NB4 (cell line): ENCODE results near the gene PNRC2.

Experiments used
- DNase-seq: peaks from one replicate; pipeline ENCODE4 v3.0.0; 2010; ENCODE audit warnings: low read depth
- H3K4me3 ChIP-seq: one replicate; pipeline ENCODE4 v1.5.1; 2011; ENCODE audit warnings: mild to moderate bottlenecking, low read depth, low read length, moderate library complexity
- CTCF ChIP-seq: IDR thresholded peaks from one replicate; pipeline ENCODE4 v1.5.1; 2012; ENCODE audit warnings: low read depth, low read length
- MAX ChIP-seq: IDR thresholded peaks from 2 replicates; pipeline ENCODE4 v1.6.1; 2011; ENCODE audit warnings: low read depth, low read length
- MYC ChIP-seq: IDR thresholded peaks from 2 replicates; pipeline ENCODE4 v1.6.1; 2011; ENCODE audit warnings: low read depth, low read length
- POLR2A ChIP-seq: IDR thresholded peaks from 2 replicates; pipeline ENCODE4 v1.6.1; 2011; ENCODE audit warnings: mild to moderate bottlenecking; ENCODE audit not compliant: insufficient read length; ENCODE audit errors: extremely low read depth

The PNRC2 gene

GRCh38 chr1:23958810-23959460 lies 693 bp upstream of the PNRC2 start:
- H3K4me3 ChIP-seq = peak overlapping the region; percentile 68
- TF ChIP-seq POLR2A = no peak
- peak; percentile 76 for TF ChIP-seq MAX
- peak; percentile 72 for TF ChIP-seq MYC
- TF ChIP-seq CTCF = peak; percentile 47
- peak; percentile 99 for DNase-seq

- DNase-seq = no peak
- no peak for TF ChIP-seq MAX
- no peak for TF ChIP-seq CTCF
- TF ChIP-seq POLR2A = no peak
- no peak for TF ChIP-seq MYC
- H3K4me3 ChIP-seq = peak overlapping the region; percentile 98
These were observed 828 bp downstream of the PNRC2 start for GRCh38 chr1:23960291-23961020.

GRCh38 chr1:23963617-23964234 lies 4.1 kb downstream of the PNRC2 start:
- DNase-seq = no peak
- H3K4me3 ChIP-seq = no peak overlapping the region
- no peak for TF ChIP-seq MAX
- no peak for TF ChIP-seq CTCF
- TF ChIP-seq MYC = no peak
- no peak for TF ChIP-seq POLR2A

GRCh38 chr1:23964235-23964668 lies 4.6 kb downstream of the PNRC2 start:
- no peak for DNase-seq
- TF ChIP-seq MYC = no peak
- no peak for TF ChIP-seq POLR2A
- H3K4me3 ChIP-seq = no peak overlapping the region

- H3K4me3 ChIP-seq = no peak overlapping the region
- TF ChIP-seq CTCF (no peak), POLR2A (no peak), MAX (no peak), MYC (no peak)
- no peak for DNase-seq
These were observed 5.4 kb downstream of the PNRC2 start for GRCh38 chr1:23964790-23965740.
